LHCN-M2 (cell line): ENCODE measurements around the gene SYNGAP1. TPM values are rescaled to one million over a fixed set of nuclear protein-coding genes. Genes with fewer than 3 reads are reported as not detected.

Source experiments
- DNase-seq: peaks from one replicate; pipeline ENCODE4 v3.0.0-alpha.2; 2012; ENCODE audit warnings: low read depth
- total RNA-seq: library from RNA; depleted of rRNA; stranded (reverse); fragments of >200 nt; gene quantifications from 2 replicates; pipeline ENCODE4 v1.2.3, GENCODE V29; 2014

The SYNGAP1 gene
- total RNA-seq, 1 experiment from 2014 or later, result 4.2 TPM

DNA sequence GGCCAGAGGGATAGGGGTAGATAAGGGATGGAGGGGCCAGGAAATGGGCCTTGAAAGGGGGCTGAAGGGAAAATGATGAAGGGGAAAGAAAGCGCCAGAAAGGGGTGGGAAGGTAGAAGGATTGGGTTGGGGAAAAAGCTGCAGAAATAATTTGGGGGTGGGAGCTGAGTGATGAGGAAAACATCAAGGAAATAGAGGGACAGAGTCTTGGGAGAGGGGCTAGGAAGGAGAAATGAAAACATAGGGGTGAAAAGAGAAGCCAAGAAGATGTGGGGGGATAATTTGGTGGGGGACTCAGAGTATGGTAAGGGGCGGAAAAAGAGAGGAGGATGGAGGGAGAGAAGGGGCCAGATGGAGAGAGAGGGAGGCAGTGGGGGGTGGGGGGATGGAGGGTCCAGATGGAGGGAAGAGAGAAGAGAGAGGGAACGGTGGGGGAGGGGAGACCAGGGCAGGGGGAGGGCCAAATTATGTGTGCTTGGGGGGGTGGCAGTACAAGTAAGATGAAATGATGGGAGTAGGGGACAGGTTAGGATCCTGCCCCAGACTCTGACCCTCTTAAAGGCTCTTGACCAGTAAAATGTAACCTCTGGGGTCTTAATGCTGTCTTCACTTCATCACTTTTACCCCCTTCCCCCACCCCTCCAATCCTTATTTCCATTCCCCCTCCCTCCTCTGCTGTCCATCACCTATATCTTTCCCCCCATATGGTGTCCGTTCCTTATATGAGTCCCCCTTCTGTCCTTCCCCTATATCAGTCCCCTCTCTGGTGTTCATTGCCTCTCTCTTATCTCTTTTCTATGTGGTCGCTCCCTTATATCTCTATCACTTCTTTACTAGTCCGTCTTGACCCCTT is 852 bp downstream of the SYNGAP1 start:
- DNase-seq, result no peak

DNA sequence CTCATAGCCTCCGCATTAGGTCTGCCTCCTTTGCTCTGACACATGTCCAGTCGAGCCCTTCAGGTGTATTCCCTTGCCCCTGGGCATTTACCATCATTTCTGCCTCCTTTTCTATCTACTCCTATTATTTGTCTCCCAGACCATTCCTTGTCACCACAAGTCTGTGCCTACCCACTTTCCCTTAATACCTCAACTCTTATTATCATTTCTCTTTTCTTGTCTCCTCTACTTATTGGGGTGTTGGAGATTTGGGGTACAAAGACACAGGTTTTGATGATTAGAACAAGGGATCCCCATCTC is 1.4 kb downstream of the SYNGAP1 start:
- no peak for DNase-seq

- DNase-seq, result no peak
Measured at GRCh38 chr6:33423777-33424176, 3.9 kb downstream of the SYNGAP1 start.

DNA sequence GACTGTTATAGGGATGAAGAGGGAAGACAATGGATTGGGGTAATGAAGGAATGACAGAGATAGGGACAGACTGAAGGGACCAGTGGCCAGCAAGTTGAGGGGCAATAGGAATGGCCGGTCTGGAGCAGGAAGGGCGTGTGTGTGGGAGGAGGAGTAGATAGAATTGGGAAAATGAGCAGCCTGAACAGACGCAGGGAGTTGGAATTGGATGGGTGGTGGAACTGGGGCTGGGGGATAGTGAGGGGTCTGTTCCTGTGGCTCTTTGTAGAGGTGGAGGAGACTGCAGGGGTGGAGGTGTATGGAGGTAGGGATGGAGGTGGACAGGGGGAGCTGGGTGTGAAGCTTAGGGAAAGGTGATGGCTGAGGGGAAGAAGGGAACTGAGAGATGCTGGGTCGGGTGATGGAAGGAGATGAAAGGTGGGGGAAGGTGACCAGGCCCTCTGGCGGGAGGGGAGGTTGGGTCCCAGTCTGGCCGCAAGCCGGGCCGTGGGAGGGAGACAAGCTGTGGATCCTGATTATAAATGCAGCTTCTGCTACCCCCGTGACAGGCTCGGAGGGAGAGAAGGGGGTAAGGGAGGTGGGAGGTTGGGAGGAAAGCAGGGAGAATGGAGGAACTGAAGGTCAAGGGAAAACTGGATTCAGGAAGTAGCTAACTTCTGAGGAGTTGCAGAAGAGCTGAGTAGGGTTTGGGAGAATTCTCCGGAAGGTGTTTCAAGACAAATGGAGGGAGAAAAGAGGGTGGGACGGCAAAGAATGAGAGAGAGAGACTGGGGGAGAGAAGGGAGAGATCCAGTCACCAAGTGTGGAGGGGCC is 5.2 kb downstream of the SYNGAP1 start:
- no peak for DNase-seq

DNA sequence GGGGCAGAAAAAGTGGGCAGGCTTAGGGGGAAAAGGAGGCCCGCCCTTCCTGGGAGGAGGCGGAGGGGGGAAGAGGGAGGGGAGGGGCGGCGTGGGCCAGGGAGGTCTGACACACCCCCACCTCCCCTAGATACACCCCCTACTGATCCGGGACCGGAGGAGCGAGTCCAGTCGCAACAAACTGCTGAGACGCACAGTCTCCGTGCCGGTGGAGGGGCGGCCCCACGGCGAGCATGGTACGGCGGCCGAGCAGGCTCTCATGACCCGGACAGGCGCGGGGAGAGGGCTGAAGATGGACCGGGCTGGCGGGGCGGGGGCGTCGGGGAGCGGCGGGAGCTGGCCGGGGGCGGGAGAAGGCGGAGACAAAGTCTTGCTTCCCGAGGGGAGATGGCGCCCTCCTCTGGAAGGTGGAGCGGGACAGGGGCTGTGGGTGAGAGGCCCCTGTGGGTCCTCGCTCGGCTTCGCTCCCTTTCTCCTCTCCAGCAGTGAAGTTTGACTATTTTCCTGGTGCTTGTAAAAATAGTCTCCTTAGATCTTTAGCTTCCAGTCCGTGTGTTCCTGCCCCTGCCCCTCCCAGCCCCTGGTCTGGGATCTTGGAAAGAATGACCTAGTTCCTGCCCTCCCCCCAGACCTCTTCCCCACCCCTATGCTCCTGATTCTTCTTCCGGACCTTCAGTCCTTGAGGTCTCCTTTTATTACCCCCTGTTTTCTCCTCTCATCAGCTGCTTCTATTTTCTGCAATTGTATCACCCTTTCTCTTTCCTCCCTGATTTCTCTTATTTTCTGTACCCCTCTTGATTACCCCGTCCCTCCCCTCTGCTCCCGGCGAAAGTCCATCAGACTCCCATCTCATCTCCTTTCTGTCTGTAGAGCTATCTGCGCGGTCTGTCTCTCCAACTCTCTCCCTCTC is 6.1 kb downstream of the SYNGAP1 start:
- DNase-seq, result peak; percentile 78

GRCh38 chr6:33426590-33427511 is 7.0 kb downstream of the SYNGAP1 start:
- DNase-seq, result no peak

GRCh38 chr6:33427585-33428223 is 7.8 kb downstream of the SYNGAP1 start:
- no peak for DNase-seq

GRCh38 chr6:33428224-33428965 is 8.5 kb downstream of the SYNGAP1 start:
- peak; percentile 40 for DNase-seq

- DNase-seq, result no peak
Measured at GRCh38 chr6:33428966-33429749, 9.3 kb downstream of the SYNGAP1 start.

DNA sequence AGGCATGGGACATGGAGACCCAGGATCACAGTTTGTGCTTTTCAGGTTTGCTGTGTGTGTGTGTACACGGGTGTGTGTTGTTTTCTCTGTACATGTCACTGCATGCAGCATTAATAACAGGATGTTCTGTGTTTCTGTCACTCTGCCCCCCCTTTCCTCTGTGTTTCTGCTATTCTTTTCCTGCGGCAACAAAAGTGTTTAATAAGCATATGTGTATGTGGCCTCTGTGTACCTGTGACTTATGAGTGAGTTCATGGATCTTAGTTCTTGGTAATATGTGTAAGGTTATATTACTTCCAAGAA is 9.8 kb downstream of the SYNGAP1 start:
- no peak for DNase-seq

- no peak for DNase-seq
Measured at GRCh38 chr6:33430334-33430733, 10.5 kb downstream of the SYNGAP1 start.

GRCh38 chr6:33430991-33431879 is 11.4 kb downstream of the SYNGAP1 start:
- DNase-seq, result no peak

GRCh38 chr6:33431880-33432541 is 12.1 kb downstream of the SYNGAP1 start:
- DNase-seq, result no peak

DNA sequence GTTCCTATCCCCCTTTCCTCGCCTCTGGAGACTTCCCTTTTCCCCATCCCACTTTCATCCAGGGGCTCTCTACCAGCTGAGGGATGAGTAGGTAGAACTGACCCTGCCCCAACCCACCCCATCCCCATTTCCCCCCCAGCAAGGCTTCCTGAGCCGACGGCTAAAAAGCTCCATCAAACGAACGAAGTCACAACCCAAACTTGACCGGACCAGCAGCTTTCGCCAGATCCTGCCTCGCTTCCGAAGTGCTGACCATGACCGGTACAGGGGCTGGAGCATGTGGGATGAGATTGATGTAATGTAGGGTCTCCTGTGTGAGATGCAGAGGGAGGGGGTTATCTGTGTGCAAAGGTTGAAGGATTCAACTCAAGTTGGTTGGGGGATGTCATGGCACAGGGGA is 12.7 kb downstream of the SYNGAP1 start:
- no peak for DNase-seq

DNA sequence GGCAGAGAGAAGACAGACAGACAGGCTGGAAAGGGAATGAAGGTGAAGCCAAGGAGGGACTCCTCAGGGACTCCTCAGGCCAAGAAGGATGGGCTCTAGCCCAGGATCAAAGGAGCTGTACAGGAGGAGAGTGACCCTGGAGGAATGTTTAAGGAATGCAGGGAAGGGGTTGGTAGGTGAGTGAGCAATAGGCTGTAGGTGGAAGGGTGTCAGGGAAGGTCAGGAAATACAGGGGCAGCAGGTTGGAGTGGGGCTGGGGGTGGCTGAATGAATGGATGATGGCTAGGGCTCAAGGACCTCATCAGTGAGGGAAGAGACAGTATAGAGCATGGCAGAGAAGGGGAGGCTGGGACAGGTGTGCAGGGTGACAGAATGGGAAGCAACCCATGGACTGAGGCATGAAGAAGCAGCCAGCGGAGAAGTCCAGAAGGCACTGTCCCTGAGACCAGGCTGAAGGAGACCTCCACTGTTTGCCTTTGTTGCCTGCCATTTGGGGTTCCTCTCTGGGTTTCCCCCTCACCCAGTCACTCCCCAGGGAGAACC is 13.2 kb downstream of the SYNGAP1 start:
- DNase-seq, result no peak

DNA sequence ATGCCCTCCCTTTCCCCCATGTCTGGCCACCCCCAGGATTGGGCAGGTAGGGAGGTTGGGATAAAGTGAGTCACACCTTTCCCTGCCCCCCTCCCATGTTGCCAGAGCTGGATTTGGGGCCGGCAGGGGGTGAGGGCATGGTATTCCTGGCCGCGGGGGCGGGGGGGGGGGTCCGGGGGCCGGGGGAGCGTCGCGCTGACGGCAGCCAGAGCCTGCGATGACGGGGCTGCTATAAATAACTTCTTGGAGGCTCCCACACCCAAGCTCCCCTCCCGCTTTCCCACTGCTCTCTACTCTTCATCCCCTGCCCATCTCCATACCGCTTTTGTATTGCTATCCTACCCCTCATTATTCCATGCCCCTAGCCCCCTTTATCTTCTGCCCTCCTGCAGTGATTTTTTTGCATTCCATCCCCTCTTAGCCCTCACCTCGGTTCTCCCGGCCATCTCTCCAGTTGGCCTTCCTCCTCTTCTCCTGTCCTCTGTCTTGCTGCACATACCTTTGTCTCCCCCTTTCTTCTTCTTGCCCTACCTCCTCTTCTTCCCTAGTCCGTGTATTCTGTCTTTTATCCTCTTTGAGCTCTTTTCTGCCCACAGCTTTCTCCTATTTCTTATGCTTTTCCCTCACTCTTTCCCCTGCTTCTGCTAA is 13.8 kb downstream of the SYNGAP1 start:
- DNase-seq, result no peak

- DNase-seq, result no peak
Measured at GRCh38 chr6:33434961-33435360, 15.1 kb downstream of the SYNGAP1 start.
